ENCODE data around the gene CEP63.

CEP63 gene

DNA sequence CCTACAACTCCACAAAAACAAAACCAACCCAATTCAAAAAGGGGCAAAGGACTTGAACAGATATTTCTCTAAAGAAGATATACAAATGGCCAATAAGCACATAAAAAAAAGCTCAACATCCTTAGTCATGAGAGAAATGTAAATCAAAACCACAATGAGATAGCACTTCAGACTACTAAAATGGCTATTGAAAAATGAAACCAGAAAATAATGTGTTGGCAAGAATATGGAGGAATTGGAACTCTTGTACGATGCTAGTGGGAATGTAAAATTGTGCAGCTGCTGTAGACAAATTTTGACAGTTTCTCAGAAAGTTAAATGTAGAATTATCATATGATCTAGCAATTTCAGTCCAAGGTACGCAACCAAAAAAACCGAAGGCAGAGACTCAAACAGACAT is 136.0 kb downstream of the CEP63 start:
- TF ChIP-seq, protein P1, sequence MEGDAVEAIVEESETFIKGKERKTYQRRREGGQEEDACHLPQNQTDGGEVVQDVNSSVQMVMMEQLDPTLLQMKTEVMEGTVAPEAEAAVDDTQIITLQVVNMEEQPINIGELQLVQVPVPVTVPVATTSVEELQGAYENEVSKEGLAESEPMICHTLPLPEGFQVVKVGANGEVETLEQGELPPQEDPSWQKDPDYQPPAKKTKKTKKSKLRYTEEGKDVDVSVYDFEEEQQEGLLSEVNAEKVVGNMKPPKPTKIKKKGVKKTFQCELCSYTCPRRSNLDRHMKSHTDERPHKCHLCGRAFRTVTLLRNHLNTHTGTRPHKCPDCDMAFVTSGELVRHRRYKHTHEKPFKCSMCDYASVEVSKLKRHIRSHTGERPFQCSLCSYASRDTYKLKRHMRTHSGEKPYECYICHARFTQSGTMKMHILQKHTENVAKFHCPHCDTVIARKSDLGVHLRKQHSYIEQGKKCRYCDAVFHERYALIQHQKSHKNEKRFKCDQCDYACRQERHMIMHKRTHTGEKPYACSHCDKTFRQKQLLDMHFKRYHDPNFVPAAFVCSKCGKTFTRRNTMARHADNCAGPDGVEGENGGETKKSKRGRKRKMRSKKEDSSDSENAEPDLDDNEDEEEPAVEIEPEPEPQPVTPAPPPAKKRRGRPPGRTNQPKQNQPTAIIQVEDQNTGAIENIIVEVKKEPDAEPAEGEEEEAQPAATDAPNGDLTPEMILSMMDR (conservative IDR thresholded peaks at IDR 0.05), result no peak
- no peak for TF ChIP-seq ZFX (IDR thresholded peaks at IDR 0.05)
- no peak overlapping the region for H3K27ac ChIP-seq

DNA sequence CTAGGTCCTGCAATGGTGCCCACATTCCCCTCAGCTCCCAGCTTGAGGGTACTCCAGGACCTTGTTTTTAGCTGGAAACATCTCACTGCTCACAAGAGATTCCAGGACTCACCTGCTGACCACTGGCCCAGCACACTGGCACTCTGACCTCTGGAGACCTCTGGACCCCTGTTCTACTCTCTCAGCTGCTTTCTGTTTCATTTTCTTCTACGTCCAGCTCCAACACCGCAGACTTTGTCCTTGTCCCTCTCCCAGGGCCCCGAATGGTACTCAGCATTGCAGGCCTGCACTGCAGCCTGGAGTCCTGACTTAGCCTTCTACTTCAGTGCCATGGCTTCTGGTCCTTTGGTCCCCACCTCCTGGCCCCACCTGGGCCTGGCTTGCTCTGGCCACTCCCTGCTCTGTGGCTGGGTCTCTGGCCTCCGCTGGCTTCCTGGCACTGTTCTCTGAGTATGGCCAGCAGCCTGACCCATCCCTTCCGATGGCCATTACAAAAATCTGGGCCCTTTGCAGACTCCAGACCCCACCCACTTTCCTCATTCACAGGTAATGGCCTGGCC is 137.0 kb downstream of the CEP63 start:
- H3K27ac ChIP-seq, result no peak overlapping the region
- TF ChIP-seq, protein P1 (conservative IDR thresholded peaks at IDR 0.05), result no peak
- no peak for TF ChIP-seq ZFX (IDR thresholded peaks at IDR 0.05)

DNA sequence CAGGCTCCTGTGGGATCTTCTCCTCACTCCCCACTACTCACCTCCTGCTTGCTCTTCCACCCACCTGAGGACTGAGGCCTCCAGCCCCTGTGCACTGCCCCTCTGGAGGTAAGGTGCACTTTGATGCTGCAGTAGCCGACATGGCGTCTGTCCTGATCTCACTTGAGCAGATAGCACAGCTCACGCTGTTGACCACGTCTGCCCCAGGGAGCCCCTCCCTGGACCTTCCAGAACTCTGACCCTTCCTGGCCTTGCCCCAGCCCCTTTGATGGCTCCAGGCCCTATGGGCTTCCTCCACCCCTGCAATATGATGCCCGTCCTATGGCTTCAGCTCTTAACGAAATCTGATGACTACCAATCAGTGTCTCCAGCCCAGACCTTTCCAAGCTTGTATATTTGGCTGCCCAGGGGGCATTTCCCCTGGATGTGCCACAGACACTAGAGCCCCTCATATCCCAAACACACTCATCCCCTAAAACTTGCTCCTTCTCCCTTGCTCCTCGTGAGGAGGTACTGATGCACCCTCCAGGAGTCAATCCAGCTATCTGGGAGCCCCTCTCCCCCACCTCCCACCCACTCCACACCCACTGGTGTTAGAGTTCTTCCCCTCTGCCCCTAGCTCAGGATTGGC is 137.9 kb downstream of the CEP63 start:
- H3K27ac ChIP-seq, result no peak overlapping the region
- no peak for TF ChIP-seq ZFX (IDR thresholded peaks at IDR 0.05)
- TF ChIP-seq, protein P1 (conservative IDR thresholded peaks at IDR 0.05), result no peak

All from C4-2B (cell line).